Stimulated activated CD4-positive, alpha-beta T cell treated with anti-CD3 and anti-CD28 coated beads, Interleukin-1b, Interleukin-23, amount 100 ng/mL, for 4 hours (primary cell): ENCODE results near the gene RARRES2.

ENCODE experiments used
- DNase-seq, 2 donors: peaks; one replicate each; pipeline ENCODE4 v3.0.0-alpha.2; 2020; ENCODE audit warnings: low read depth in 2 of 2

Gene RARRES2

GRCh38 chr7:150377196-150377595 lies 35.8 kb upstream of the RARRES2 start:
- no peak for DNase-seq

GRCh38 chr7:150376560-150376959 lies 35.1 kb upstream of the RARRES2 start:
- DNase-seq = no peak

DNA sequence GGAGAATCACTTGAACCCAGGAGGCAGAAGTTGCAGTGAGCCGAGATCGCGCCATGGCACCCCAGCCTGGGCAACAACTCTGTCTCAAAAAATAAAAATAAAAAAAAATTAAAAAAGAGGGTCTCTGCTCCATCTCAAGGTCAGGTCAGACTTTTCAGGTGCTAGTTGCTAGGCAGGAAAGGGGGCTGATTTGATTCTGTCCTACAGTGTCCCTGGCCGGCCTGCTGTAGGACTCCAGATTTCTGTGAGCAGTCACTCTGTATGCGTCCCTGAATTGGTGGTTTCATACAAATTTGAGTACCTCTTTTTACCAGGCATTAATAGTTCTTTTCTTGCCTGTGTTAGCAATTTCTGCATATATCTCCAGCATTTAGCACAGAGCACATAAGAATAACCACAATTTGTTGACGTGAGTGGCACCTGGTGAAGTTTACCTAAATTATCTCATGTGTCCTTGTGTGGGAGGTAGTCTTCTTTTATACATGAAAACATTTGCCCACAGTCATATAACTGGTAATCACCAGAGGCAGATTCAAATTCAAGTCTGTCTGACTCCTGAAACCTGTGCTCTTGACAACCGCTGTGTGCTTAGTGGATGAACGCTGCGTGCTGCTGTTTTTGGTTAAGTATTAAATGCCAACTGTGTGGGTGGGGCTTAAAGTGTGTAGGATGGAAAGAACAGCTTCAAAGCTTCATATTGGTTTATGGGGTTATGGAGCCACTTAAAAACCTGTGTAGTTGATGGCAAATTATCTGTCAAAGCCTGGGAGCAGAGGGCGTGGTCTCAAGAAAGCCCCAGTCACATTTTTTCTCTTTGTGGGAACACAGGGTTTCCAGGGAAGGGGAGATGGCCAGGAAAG lies 34.5 kb upstream of the RARRES2 start:
- peak in 1 of 2 donors; percentile 45 for DNase-seq

GRCh38 chr7:150374472-150374871 lies 33.0 kb upstream of the RARRES2 start:
- DNase-seq = no peak

DNA sequence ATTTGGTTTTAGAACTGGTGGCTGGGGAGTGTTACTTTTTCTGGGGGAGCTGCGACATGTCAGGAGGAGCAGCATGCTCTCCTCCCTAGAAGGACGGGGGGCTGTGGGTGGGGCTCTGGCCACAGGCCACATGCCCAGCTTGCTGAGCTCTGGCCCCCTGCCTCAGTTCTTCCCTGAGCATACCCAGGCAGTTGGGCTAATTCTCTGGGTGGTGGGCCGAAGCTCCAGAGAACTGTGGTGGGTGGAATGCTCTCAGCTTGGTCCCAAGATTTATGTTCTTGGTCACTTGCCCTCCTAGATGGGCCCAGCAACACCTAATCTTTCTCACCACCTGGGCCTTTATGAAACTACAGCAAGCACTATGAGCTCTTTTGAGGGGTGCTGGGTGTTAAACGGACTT lies 32.6 kb upstream of the RARRES2 start:
- no peak for DNase-seq

DNA sequence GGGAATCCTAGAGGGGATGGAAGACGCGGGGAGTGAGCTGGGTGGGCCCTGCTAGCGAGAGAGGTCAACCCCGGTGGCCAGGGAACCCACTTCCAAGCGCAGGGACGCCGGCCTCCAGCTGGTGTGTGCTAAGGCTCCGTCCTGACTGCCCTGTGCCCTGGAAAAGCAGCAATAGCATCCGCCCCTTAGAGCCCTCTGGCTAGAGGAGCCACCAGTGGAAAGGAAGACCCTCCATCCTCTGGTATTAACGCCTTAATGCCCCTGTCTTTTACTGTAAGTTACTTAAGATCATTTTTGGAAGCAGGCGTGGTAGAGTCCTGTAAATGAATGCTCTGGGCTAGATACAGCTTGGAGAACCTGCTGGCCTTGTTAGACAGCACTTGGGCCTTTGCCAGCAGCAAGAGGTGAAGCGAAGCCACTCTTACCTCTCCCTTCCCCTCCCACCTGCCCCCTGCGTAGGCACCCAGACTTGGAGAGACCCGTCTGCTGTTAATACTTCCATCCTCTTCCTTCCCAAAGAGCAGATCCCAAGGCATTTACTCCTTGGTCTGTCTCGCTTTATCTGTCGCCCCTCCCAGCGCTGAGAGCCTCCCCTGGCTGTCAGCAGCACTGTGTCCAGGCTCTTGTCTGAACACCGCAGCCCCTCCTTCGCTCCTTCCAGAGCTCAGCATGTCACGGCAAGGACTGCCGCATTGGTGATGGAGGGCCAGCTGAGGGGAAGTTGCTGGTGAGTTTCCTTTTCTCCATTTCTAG lies 31.8 kb upstream of the RARRES2 start:
- no peak for DNase-seq

GRCh38 chr7:150372271-150373048 lies 31.0 kb upstream of the RARRES2 start:
- no peak for DNase-seq

DNA sequence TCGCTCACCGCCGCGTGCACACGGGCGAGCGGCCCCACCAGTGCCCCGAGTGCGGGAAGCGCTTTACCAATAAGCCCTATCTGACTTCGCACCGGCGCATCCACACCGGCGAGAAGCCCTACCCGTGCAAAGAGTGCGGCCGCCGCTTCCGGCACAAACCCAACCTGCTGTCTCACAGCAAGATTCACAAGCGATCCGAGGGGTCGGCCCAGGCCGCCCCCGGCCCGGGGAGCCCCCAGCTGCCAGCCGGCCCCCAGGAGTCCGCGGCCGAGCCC lies 30.5 kb upstream of the RARRES2 start:
- DNase-seq = no peak

GRCh38 chr7:150371131-150371995 lies 29.9 kb upstream of the RARRES2 start:
- DNase-seq = no peak

DNA sequence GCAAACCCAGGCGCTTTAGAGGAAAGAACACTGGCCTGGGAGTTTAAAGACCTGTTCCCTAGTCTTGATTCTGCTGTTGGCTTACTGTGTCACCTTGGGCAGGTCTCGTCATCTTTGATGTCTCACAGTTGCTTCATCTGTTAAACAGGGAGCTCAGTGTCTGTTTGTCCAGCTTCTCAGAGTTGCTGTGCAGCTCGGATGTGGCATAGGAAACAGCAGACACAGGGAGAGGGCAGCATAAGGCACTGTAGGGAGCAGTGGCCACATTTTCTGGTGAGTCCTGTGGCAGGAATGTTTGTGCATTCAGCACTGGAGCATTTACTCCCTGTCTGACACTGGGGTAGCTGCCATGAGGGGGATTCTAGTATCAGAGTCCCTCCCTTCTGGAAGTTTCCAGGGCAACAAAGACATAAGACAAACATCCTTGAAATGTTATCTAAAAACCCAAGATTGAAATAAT lies 29.2 kb upstream of the RARRES2 start:
- DNase-seq = no peak

DNA sequence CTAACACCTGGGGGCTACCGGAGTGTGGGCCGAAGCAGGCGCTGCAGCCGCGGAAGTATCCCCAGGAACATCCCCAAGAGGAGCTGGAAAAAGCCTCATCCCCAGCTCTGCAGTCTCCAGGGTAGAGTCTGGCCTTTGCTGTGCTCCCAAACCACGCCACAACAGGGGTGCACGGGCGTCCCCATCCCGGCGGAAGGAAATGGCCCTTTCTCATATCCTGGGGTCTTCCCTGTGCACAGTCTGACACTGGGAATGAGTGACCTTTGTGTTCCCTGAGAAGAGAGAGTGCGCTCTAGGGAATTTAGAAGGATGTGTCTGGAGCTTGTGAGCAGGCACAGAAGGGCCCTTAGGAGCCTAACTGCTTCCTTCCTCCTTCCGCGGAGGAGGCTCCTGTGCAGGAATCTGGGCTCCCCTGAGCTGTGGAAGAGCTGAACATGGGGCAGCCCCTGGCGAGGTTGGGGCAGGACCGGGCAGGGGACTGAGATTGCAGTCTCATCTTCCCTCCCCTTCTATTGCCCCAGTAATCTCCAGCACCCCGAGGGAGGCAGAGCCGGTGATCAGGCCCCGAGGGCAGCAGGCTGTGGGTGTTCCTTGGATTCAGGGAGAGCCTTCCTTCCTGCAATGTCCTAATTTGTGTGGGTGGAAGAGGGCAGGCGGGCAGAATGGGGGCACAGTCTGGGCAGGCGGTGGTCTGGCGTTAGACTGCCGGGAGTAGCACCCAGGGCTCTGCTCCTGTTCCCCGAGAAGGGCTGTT lies 28.5 kb upstream of the RARRES2 start:
- DNase-seq = no peak

GRCh38 chr7:150368884-150369747 lies 27.7 kb upstream of the RARRES2 start:
- DNase-seq = peak; percentile 65 to 71

DNA sequence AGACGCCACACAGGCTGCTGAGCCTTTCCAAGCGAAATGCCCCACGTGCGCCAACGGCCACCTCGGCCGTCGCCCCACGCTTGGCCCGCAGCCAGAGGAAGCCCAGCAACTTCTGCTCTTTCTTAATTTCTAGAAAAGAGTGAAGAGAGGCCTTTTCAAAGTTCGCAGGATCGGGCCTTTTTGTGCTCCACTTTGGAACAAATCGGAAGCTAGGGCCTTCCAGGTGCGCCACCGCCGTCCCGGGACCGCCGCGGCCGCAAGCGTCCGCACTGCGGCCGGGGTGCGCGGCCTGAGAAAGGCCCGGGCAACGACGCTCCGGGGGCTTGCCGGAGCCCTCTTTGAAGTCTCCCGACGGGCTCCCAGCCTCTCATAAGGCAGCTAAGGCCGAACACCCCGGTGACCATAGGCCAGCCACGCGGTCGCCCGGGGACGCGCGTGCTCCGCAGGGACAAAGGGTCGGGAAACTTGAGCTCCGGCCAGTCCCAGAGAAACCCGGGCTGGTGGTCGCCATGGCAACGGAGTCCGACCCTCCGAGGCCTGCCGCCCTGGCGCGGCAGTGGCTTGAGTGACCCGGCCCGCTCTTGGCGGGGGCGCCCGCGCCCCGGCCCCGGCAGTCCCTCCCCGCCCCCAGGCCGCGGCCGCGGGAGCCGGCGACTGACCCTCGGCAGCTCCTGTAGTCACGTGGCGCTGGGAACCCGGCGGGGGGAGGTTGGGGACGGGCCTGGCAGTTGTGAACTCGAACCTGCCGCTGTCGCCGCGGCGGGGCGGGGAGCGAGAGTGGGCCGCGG lies 26.9 kb upstream of the RARRES2 start, which contains the start of gene REPIN1:
TSS of gene REPIN1 (plus strand) at position 727 of the 788 bp plus-strand sequence. CDS start 890 bp downstream, outside the sequence.
- DNase-seq = peak; percentile 68 to 75

GRCh38 chr7:150367677-150368095 lies 26.3 kb upstream of the RARRES2 start:
- DNase-seq = no peak

- DNase-seq = no peak
These were observed 24.4 kb upstream of the RARRES2 start for GRCh38 chr7:150365673-150366398.

GRCh38 chr7:150365194-150365593 lies 23.8 kb upstream of the RARRES2 start:
- no peak for DNase-seq

DNA sequence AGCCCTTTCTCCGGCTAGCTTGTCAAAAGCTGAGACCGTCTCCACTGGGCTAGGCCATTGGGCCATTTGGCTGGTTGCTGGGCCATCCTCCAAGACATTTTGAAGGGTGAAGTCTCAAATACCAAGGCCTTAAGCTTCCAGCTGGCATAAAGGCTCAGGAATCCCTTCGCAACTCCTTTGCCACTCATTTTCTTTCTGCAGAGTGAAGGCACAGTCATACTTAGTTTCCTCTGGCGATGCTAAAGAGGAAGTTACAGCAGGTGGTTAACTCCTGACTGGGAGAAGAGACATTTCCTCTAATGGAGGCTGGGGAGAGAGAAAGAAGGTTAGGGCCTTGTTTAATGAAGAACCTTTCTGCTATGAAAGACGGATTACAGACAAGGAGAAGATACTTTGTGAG lies 22.4 kb upstream of the RARRES2 start:
- no peak for DNase-seq

DNA sequence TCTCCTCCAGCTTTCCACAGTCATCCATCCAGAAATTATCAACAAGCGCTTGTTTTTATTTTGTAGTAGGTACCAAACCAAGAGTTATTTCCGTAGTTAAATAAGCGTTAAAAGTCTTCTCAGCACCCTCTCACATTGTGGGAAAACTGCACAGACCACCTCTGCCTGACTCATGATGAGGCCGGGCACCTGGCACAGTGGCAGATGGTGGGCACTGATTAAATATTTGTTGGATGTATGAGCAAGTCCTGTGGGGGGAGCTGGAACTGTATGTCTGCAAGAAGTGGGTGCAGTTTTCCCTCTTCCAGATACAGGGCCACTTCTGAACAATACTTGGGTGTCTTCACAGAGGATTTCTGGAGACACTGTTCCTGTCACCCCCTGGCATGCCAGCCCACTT lies 21.9 kb upstream of the RARRES2 start:
- no peak for DNase-seq
